Adrenal gland (tissue), 5 donors: ENCODE data around the gene TEAD1.

Experiments
- POLR2A ChIP-seq, 2 donors: fragments of 450-650 bp; IDR thresholded peaks; one replicate each; pipeline ENCODE4 v1.6.1; 2017; ENCODE audit warnings: antibody characterized with exemption in 2 of 2, mild to moderate bottlenecking in 2 of 2, moderate library complexity in 1 of 2
- TF ChIP-seq, protein P1 (sequence below), 6 experiments: fragments of 450-650 bp in 4 of 6; fragments of 200-600 bp in 2 of 6; sonication (generic) in 1 of 6; IDR thresholded peaks; 1 replicate in 5 of 6; 2 replicates in 1 of 6; pipeline versions ENCODE4 v1.5.1 to v1.8.0; 2016 to 2021; ENCODE audit warnings: antibody characterized with exemption in 6 of 6, mild to moderate bottlenecking in 2 of 6, moderate library complexity in 1 of 6
- donor health status: DM: no; HTN: no; CAD: no.

DNA sequence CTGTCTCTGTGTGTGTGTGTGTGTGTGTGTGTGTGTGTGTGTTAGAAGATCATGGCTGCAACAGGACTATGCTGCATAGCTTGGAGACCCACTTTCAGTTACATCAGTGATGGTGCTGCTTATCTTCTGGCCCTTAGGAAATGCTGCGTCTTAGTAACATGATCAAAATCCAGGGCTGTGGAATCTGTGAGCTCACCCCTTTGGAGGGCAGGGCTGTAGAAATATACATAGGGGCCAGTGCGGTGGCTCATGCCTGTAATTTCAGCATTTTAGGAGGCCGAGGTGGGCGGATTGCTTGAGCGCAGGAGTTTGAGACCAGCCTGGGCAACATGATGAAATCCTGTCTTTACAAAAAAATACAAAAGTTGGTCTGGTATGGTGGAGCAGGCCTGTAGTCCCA lies 183.4 kb downstream of the TEAD1 start:
- TF ChIP-seq, protein P1, sequence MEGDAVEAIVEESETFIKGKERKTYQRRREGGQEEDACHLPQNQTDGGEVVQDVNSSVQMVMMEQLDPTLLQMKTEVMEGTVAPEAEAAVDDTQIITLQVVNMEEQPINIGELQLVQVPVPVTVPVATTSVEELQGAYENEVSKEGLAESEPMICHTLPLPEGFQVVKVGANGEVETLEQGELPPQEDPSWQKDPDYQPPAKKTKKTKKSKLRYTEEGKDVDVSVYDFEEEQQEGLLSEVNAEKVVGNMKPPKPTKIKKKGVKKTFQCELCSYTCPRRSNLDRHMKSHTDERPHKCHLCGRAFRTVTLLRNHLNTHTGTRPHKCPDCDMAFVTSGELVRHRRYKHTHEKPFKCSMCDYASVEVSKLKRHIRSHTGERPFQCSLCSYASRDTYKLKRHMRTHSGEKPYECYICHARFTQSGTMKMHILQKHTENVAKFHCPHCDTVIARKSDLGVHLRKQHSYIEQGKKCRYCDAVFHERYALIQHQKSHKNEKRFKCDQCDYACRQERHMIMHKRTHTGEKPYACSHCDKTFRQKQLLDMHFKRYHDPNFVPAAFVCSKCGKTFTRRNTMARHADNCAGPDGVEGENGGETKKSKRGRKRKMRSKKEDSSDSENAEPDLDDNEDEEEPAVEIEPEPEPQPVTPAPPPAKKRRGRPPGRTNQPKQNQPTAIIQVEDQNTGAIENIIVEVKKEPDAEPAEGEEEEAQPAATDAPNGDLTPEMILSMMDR (IDR thresholded peaks at IDR 0.05) = no peak
- no peak for TF ChIP-seq POLR2A (IDR thresholded peaks at IDR 0.05)
